Cerebellar cortex (tissue), 1 donor: ENCODE results near the gene ERBB2.
A peak's percentile ranks its signal among the peaks of the same experiment; 100 is the strongest.

Source experiments
- DNase-seq: peaks from one replicate; pipeline ENCODE4 v3.0.0-alpha.2; 2015; ENCODE audit warnings: low spot score

ERBB2 gene

GRCh38 chr17:39665642-39666224 is 34.1 kb upstream of the ERBB2 start:
- DNase-seq, result no peak

- DNase-seq, result no peak
Measured at GRCh38 chr17:39666231-39666600, 33.6 kb upstream of the ERBB2 start.

- DNase-seq, result peak; percentile 23
Measured at GRCh38 chr17:39666601-39667261, 33.1 kb upstream of the ERBB2 start.

GRCh38 chr17:39667262-39667944 is 32.5 kb upstream of the ERBB2 start:
- DNase-seq, result no peak

DNA sequence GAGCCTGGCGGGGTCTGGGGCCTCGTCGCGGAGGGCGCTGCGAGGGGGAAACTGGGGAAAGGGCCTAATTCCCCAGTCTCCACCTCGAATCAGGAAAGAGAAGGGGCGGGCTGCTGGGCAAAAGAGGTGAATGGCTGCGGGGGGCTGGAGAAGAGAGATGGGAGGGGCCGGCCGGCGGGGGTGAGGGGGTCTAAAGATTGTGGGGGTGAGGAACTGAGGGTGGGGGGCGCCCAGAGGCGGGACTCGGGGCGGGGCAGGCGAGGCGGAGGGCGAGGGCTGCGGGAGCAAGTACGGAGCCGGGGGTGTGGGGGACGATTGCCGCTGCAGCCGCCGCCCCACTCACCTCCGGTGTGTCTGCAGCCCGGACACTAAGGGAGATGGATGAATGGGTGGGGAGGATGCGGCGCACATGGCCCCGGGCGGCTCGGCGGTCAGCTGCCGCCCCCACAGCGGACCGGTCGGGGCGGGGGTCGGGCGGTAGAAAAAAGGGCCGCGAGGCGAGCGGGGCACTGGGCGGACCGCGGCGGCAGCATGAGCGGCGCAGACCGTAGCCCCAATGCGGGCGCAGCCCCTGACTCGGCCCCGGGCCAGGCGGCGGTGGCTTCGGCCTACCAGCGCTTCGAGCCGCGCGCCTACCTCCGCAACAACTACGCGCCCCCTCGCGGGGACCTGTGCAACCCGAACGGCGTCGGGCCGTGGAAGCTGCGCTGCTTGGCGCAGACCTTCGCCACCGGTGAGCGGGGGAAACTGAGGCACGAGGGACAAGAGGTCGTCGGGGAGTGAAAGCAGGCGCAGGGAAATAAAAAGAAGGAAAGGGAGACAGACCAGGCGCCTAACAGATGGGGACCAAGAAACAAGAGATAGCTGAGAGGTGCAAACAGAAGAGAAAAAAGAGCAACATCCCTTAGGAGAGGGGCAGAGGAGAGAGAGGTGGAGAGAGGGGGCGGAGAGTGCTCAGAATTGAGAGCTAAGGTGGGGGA is 31.6 kb upstream of the ERBB2 start, which contains the start of gene PNMT:
Gene PNMT (plus strand): TSS at position 509 of the 980 bp plus-strand sequence. CDS start 23 bp downstream, at position 532.
- DNase-seq, result peak; percentile 40

- DNase-seq, result no peak
Measured at GRCh38 chr17:39669897-39670735, 29.7 kb upstream of the ERBB2 start.

- no peak for DNase-seq
Measured at GRCh38 chr17:39670746-39671145, 29.1 kb upstream of the ERBB2 start.

GRCh38 chr17:39671651-39672521 is 28.0 kb upstream of the ERBB2 start:
- peak; percentile 50 for DNase-seq

- no peak for DNase-seq
Measured at GRCh38 chr17:39672522-39673334, 27.1 kb upstream of the ERBB2 start.

DNA sequence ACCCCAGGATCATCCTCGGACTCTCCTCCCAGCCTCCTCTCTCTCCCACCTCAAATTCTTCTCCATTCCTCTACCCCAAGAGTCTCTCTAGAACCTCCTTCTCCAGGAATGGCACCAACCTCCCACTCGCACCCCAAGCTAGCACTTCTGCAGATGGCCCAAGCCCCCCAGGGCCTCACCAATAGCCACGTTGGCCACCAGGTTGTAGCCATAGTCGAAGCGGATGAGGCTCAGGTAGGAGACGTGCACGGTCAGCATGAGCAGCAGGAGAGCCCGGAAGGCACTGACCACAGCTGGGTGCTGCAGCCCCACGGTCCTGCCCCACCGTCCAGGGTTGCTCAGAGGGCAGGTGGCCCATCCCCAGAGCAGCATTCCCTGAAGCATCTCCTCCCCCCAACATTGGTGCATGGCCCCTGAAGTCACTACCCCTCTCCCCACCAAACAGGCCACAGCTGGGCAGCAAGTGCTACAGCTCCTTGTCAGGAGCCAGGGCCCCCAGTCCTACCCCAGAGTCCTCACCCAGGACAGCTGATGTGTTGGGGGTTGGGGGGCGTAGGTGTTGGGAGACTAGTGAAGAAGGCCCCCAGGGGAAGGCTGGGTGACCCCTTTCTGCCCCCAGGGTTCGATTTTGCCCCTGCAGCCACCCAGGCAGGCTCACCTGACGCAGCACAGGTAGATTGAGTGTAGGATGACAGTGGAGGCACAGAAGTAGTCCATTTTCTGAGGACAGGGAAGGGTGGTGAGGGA is 26.4 kb upstream of the ERBB2 start:
- no peak for DNase-seq

GRCh38 chr17:39674179-39674578 is 25.7 kb upstream of the ERBB2 start:
- no peak for DNase-seq

GRCh38 chr17:39674702-39675389 is 25.0 kb upstream of the ERBB2 start:
- no peak for DNase-seq

GRCh38 chr17:39675390-39676082 is 24.3 kb upstream of the ERBB2 start:
- DNase-seq, result no peak

- no peak for DNase-seq
Measured at GRCh38 chr17:39676198-39676819, 23.6 kb upstream of the ERBB2 start.

DNA sequence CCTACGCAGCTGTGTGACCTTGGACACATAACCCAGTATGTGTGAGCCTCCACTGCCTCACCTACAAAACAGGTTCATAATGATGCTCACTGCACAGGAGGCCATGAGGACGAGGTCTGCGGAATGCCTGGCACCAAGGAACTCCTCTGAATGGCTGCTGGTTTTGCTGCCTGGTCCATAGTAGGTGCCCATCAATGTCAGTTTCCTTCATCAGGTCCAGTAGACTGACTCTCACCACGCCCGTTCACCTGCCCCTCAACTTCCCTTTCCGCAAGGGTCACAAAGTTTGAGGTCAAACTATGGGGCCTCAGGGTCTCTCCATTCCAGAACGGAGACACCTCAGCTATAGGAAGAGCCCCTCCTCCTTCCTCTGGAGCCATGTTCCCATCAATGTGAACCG is 22.8 kb upstream of the ERBB2 start:
- no peak for DNase-seq

DNA sequence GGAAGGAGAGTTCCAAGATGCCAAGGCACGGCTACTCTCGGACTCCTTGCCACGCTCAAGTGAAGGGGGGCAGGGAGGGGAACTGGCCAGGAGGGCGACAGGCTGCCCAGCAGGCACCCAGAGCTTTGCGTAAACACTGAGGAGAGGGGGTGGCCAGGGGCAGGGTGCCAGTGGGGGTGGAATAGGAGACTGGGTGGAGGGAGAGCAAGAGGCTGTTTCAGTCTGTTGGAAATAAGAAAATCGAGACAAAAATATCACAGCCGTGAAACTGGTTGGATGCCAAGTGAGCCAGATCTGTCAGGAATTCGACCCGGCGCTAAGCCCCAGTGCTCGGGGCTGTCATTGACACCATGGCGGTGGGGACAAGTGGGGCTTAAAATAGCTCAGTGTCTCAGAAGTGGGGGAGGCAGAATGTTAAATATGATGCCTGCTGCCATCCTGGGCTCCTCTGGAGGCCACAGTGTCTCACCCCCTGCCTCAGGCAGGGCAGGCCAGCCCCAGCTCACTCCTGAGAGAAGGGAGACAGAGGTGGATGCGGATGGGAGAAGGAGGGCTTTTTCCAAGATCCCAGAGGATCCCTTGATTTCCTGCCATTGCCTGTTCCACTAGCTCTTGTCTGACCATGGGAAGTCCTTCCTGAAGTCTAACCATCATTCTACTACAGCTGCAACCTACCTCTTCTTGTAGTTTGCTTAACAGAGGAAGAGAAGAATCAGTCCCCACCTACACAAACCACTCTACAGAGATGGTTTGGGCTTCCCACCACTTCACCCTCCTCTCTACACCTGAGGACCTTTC is 22.1 kb upstream of the ERBB2 start:
- no peak for DNase-seq
